ENCODE results near the gene MLLT10.

MLLT10 gene

GRCh38 chr10:21517134-21518031 lies 16.6 kb upstream of the MLLT10 start:
- H3K9ac ChIP-seq (ENCODE audit: low read length in 5 of 5), result peak overlapping the region in 4 of 5 donors; percentile 0 to 69 (median 36)
- no peaks in the 10 kb centered on the region for H3K36me3 ChIP-seq (ENCODE audit: control insufficient read depth in 5 of 5, insufficient read depth in 5 of 5, low read length in 5 of 5)
- H3K9me3 ChIP-seq (ENCODE audit: control insufficient read depth in 5 of 5, low read length in 5 of 5), result no peaks in the 10 kb centered on the region
- H3K27ac ChIP-seq (ENCODE audit: low read depth, low read length), result peak overlapping the region; percentile 43
- H3K27me3 ChIP-seq (ENCODE audit: control insufficient read depth in 5 of 5, insufficient read depth in 4 of 5, low read length in 5 of 5), result peaks cover 0 to 11% (median 2%) of the 10 kb centered on the region in 5 donors
- H3K4me1 ChIP-seq (ENCODE audit: control insufficient read depth in 5 of 5, insufficient read depth in 5 of 5, low read length in 5 of 5), result peaks cover 0 to 41% (median 39%) of the 10 kb centered on the region in 5 donors
- peak overlapping the region; percentile 70 to 85 (median 76) for H3K4me3 ChIP-seq (ENCODE audit: low read depth in 1 of 5, low read length in 5 of 5)

- H3K9ac ChIP-seq (ENCODE audit: low read length in 5 of 5), result peak overlapping the region in 3 of 5 donors; percentile 3 to 69 (median 20)
- peaks cover 0 to 41% (median 39%) of the 10 kb centered on the region in 5 donors for H3K4me1 ChIP-seq (ENCODE audit: control insufficient read depth in 5 of 5, insufficient read depth in 5 of 5, low read length in 5 of 5)
- no peaks in the 10 kb centered on the region for H3K9me3 ChIP-seq (ENCODE audit: control insufficient read depth in 5 of 5, low read length in 5 of 5)
- peak overlapping the region; percentile 43 for H3K27ac ChIP-seq (ENCODE audit: low read depth, low read length)
- H3K27me3 ChIP-seq (ENCODE audit: control insufficient read depth in 5 of 5, insufficient read depth in 4 of 5, low read length in 5 of 5), result peaks cover 0 to 11% (median 2%) of the 10 kb centered on the region in 5 donors
- H3K36me3 ChIP-seq (ENCODE audit: control insufficient read depth in 5 of 5, insufficient read depth in 5 of 5, low read length in 5 of 5), result no peaks in the 10 kb centered on the region
- peak overlapping the region; percentile 70 to 85 (median 76) for H3K4me3 ChIP-seq (ENCODE audit: low read depth in 1 of 5, low read length in 5 of 5)
Measured at GRCh38 chr10:21518149-21518640, 15.8 kb upstream of the MLLT10 start.

- H3K27ac ChIP-seq (ENCODE audit: low read depth, low read length), result peak overlapping the region; percentile 43
- peak overlapping the region in 3 of 5 donors; percentile 19 to 65 (median 20) for H3K9ac ChIP-seq (ENCODE audit: low read length in 5 of 5)
- peaks cover 0 to 11% (median 2%) of the 10 kb centered on the region in 5 donors for H3K27me3 ChIP-seq (ENCODE audit: control insufficient read depth in 5 of 5, insufficient read depth in 4 of 5, low read length in 5 of 5)
- peak overlapping the region; percentile 70 to 85 (median 76) for H3K4me3 ChIP-seq (ENCODE audit: low read depth in 1 of 5, low read length in 5 of 5)
- no peaks in the 10 kb centered on the region for H3K36me3 ChIP-seq (ENCODE audit: control insufficient read depth in 5 of 5, insufficient read depth in 5 of 5, low read length in 5 of 5)
- peaks cover 0 to 42% (median 40%) of the 10 kb centered on the region in 5 donors for H3K4me1 ChIP-seq (ENCODE audit: control insufficient read depth in 5 of 5, insufficient read depth in 5 of 5, low read length in 5 of 5)
- H3K9me3 ChIP-seq (ENCODE audit: control insufficient read depth in 5 of 5, low read length in 5 of 5), result no peaks in the 10 kb centered on the region
Measured at GRCh38 chr10:21518641-21519396, 15.2 kb upstream of the MLLT10 start.

GRCh38 chr10:21519397-21519933 lies 14.6 kb upstream of the MLLT10 start:
- no peaks in the 10 kb centered on the region for H3K36me3 ChIP-seq (ENCODE audit: control insufficient read depth in 5 of 5, insufficient read depth in 5 of 5, low read length in 5 of 5)
- H3K9ac ChIP-seq (ENCODE audit: low read length in 5 of 5), result peak overlapping the region in 3 of 5 donors; percentile 19 to 69 (median 68)
- H3K27ac ChIP-seq (ENCODE audit: low read depth, low read length), result peak overlapping the region; percentile 43
- H3K4me1 ChIP-seq (ENCODE audit: control insufficient read depth in 5 of 5, insufficient read depth in 5 of 5, low read length in 5 of 5), result peaks cover 0 to 48% (median 41%) of the 10 kb centered on the region in 5 donors
- H3K9me3 ChIP-seq (ENCODE audit: control insufficient read depth in 5 of 5, low read length in 5 of 5), result no peaks in the 10 kb centered on the region
- H3K27me3 ChIP-seq (ENCODE audit: control insufficient read depth in 5 of 5, insufficient read depth in 4 of 5, low read length in 5 of 5), result peaks cover 0 to 11% (median 2%) of the 10 kb centered on the region in 5 donors
- H3K4me3 ChIP-seq (ENCODE audit: low read depth in 1 of 5, low read length in 5 of 5), result peak overlapping the region; percentile 70 to 85 (median 76)

- peaks cover 0 to 53% (median 46%) of the 10 kb centered on the region in 5 donors for H3K4me1 ChIP-seq (ENCODE audit: control insufficient read depth in 5 of 5, insufficient read depth in 5 of 5, low read length in 5 of 5)
Measured at GRCh38 chr10:21519941-21520436, 14.0 kb upstream of the MLLT10 start.

GRCh38 chr10:21520509-21520908 lies 13.5 kb upstream of the MLLT10 start:
- no peaks in the 10 kb centered on the region for H3K9me3 ChIP-seq (ENCODE audit: control insufficient read depth in 5 of 5, low read length in 5 of 5)
- H3K9ac ChIP-seq (ENCODE audit: low read length in 5 of 5), result no peak overlapping the region
- peak overlapping the region; percentile 15 for H3K27ac ChIP-seq (ENCODE audit: low read depth, low read length)
- H3K36me3 ChIP-seq (ENCODE audit: control insufficient read depth in 5 of 5, insufficient read depth in 5 of 5, low read length in 5 of 5), result no peaks in the 10 kb centered on the region
- H3K27me3 ChIP-seq (ENCODE audit: control insufficient read depth in 5 of 5, insufficient read depth in 4 of 5, low read length in 5 of 5), result peaks cover 0 to 8% (median 2%) of the 10 kb centered on the region in 5 donors
- H3K4me1 ChIP-seq (ENCODE audit: control insufficient read depth in 5 of 5, insufficient read depth in 5 of 5, low read length in 5 of 5), result peaks cover 0 to 58% (median 51%) of the 10 kb centered on the region in 5 donors
- H3K4me3 ChIP-seq (ENCODE audit: low read depth in 1 of 5, low read length in 5 of 5), result no peak overlapping the region

More at GRCh38 chr10:21519941-21520436, 14.0 kb upstream of the MLLT10 start:
- Histone ChIP-seq H3K36me3 (ENCODE audit: control insufficient read depth in 5 of 5, insufficient read depth in 5 of 5, low read length in 5 of 5) (no peaks in the 10 kb centered on the region), H3K9ac (ENCODE audit: low read length in 5 of 5) (peak overlapping the region in 2 of 5 donors; percentile 68 to 69), H3K27ac (ENCODE audit: low read depth, low read length) (peak overlapping the region; percentile 43), H3K9me3 (ENCODE audit: control insufficient read depth in 5 of 5, low read length in 5 of 5) (no peaks in the 10 kb centered on the region), H3K4me3 (ENCODE audit: low read depth in 1 of 5, low read length in 5 of 5) (peak overlapping the region; percentile 70 to 85 (median 76)), H3K27me3 (ENCODE audit: control insufficient read depth in 5 of 5, insufficient read depth in 4 of 5, low read length in 5 of 5) (peaks cover 0 to 10% (median 2%) of the 10 kb centered on the region in 5 donors)

GRCh38 chr10:21520949-21521348 lies 13.1 kb upstream of the MLLT10 start:
- Histone ChIP-seq H3K27ac (ENCODE audit: low read depth, low read length) (peak overlapping the region; percentile 15), H3K9me3 (ENCODE audit: control insufficient read depth in 5 of 5, low read length in 5 of 5) (no peaks in the 10 kb centered on the region), H3K9ac (ENCODE audit: low read length in 5 of 5) (no peak overlapping the region), H3K27me3 (ENCODE audit: control insufficient read depth in 5 of 5, insufficient read depth in 4 of 5, low read length in 5 of 5) (peaks cover 0 to 8% (median under 1%) of the 10 kb centered on the region in 5 donors), H3K4me3 (ENCODE audit: low read depth in 1 of 5, low read length in 5 of 5) (no peak overlapping the region), H3K36me3 (ENCODE audit: control insufficient read depth in 5 of 5, insufficient read depth in 5 of 5, low read length in 5 of 5) (no peaks in the 10 kb centered on the region), H3K4me1 (ENCODE audit: control insufficient read depth in 5 of 5, insufficient read depth in 5 of 5, low read length in 5 of 5) (peaks cover 0 to 57% (median 50%) of the 10 kb centered on the region in 5 donors)

- H3K4me1 ChIP-seq (ENCODE audit: control insufficient read depth in 5 of 5, insufficient read depth in 5 of 5, low read length in 5 of 5), result peaks cover 0 to 55% (median 47%) of the 10 kb centered on the region in 5 donors
- no peak overlapping the region for H3K27ac ChIP-seq (ENCODE audit: low read depth, low read length)
- H3K9ac ChIP-seq (ENCODE audit: low read length in 5 of 5), result no peak overlapping the region
- H3K4me3 ChIP-seq (ENCODE audit: low read depth in 1 of 5, low read length in 5 of 5), result no peak overlapping the region
- no peaks in the 10 kb centered on the region for H3K9me3 ChIP-seq (ENCODE audit: control insufficient read depth in 5 of 5, low read length in 5 of 5)
- peaks cover 0 to 8% (median 0%) of the 10 kb centered on the region in 5 donors for H3K27me3 ChIP-seq (ENCODE audit: control insufficient read depth in 5 of 5, insufficient read depth in 4 of 5, low read length in 5 of 5)
- H3K36me3 ChIP-seq (ENCODE audit: control insufficient read depth in 5 of 5, insufficient read depth in 5 of 5, low read length in 5 of 5), result no peaks in the 10 kb centered on the region
Measured at GRCh38 chr10:21521751-21522533, 12.1 kb upstream of the MLLT10 start.

Measured in subcutaneous abdominal adipose tissue (tissue), 5 donors.